Neural cell (in vitro differentiated cells): ENCODE results near the gene GPANK1. TPM values are rescaled to one million over a fixed set of nuclear protein-coding genes. Genes with fewer than 3 reads are reported as not detected.

Experiments
- H2AFZ ChIP-seq: fragments of 200-600, 300-800 bp; sonication (generic), shearing (Covaris generic); 2 replicates; pipeline ENCODE4 v1.6.0; 2014; ENCODE audit warnings: low read depth, mild to moderate bottlenecking, antibody characterized with exemption, low read length, moderate library complexity
- H3F3A ChIP-seq: fragments of 200-600 bp; shearing (Covaris generic); 2 replicates; pipeline ENCODE4 v1.6.1; 2016; ENCODE audit warnings: mild to moderate bottlenecking, moderate library complexity, mixed read lengths, antibody characterized with exemption, low read length; ENCODE audit not compliant: insufficient read depth, poor library complexity, severe bottlenecking
- H3K27ac ChIP-seq: fragments of 200-600, 300-800 bp; sonication (generic), shearing (Covaris generic); 2 replicates; pipeline ENCODE4 v1.5.1; 2014; ENCODE audit warnings: mild to moderate bottlenecking, low read length, moderate library complexity
- H3K27me3 ChIP-seq: fragments of 300-800, 200-600 bp; sonication (generic), shearing (Covaris generic); 2 replicates; pipeline ENCODE4 v1.6.0; 2014; ENCODE audit warnings: mild to moderate bottlenecking, low read depth, low read length, moderate library complexity; ENCODE audit not compliant: insufficient read depth
- H3K36me3 ChIP-seq: fragments of 300-800, 200-600 bp; sonication (generic), shearing (Covaris generic); 2 replicates; pipeline ENCODE4 v1.5.1; 2014; ENCODE audit warnings: mild to moderate bottlenecking, antibody characterized with exemption, low read length, moderate library complexity; ENCODE audit not compliant: insufficient read depth
- H3K4me2 ChIP-seq: fragments of 300-800, 200-600 bp; sonication (generic), shearing (Covaris generic); 2 replicates; pipeline ENCODE4 v1.6.0; 2014; ENCODE audit warnings: mild to moderate bottlenecking, low read length
- H3K4me3 ChIP-seq: fragments of 300-800, 200-600 bp; sonication (generic), shearing (Covaris generic); 2 replicates; pipeline ENCODE4 v1.5.1; 2014; ENCODE audit warnings: mild to moderate bottlenecking, low read length, moderate library complexity
- H3K79me2 ChIP-seq: fragments of 200-600 bp; shearing (Covaris generic); replicated peaks from 2 replicates; pipeline ENCODE4 v1.6.0; 2014; ENCODE audit warnings: mild to moderate bottlenecking, low read length, moderate library complexity; ENCODE audit not compliant: insufficient read depth
- H3K9ac ChIP-seq: fragments of 300-800, 200-600 bp; sonication (generic), shearing (Covaris generic); 2 replicates; pipeline ENCODE4 v1.6.1; 2016; ENCODE audit warnings: mild to moderate bottlenecking, low read length, mixed read lengths
- H3K9me2 ChIP-seq: fragments of 200-600 bp; shearing (Covaris generic); 2 replicates; pipeline ENCODE4 v1.6.1; 2016; ENCODE audit warnings: mild to moderate bottlenecking, low read length, mixed read lengths; ENCODE audit not compliant: insufficient read depth
- H3K9me3 ChIP-seq: fragments of 200-600, 300-800 bp; sonication (generic), shearing (Covaris generic); 2 replicates; pipeline ENCODE4 v1.6.1; 2016; ENCODE audit warnings: mild to moderate bottlenecking, mixed run types, low read length, moderate library complexity, mixed read lengths
- H4K20me1 ChIP-seq: fragments of 200-600 bp; shearing (Covaris generic); 2 replicates; pipeline ENCODE4 v1.6.1; 2016; ENCODE audit warnings: mild to moderate bottlenecking, mixed run types; ENCODE audit not compliant: insufficient read depth
- EP300 ChIP-seq: fragments of 450-650 bp; conservative IDR thresholded peaks from 2 replicates; pipeline ENCODE4 v1.6.1; 2014; ENCODE audit warnings: antibody characterized with exemption, mild to moderate bottlenecking, moderate library complexity; ENCODE audit not compliant: poor library complexity, severe bottlenecking
- EZH2 ChIP-seq: fragments of 200-600, 300-800 bp; shearing (Covaris generic), sonication (generic); IDR thresholded peaks from 2 replicates; pipeline ENCODE4 v1.6.1; 2014; ENCODE audit warnings: antibody characterized with exemption, low read length, borderline replicate concordance, mild to moderate bottlenecking; ENCODE audit not compliant: insufficient read depth, poor library complexity, severe bottlenecking
- MXI1 ChIP-seq: fragments of 450-650 bp; conservative IDR thresholded peaks from 2 replicates; pipeline ENCODE4 v1.6.1; 2014; ENCODE audit warnings: antibody characterized with exemption, mild to moderate bottlenecking; ENCODE audit not compliant: poor library complexity, severe bottlenecking
- POLR2AphosphoS5 ChIP-seq: IDR thresholded peaks from 2 replicates; pipeline ENCODE4 v1.6.1; 2012
- RAD21 ChIP-seq: fragments of 450-650 bp; conservative IDR thresholded peaks from 2 replicates; pipeline ENCODE4 v1.6.1; 2014; ENCODE audit warnings: antibody characterized with exemption, mild to moderate bottlenecking, moderate library complexity
- SMC3 ChIP-seq: fragments of 450-650 bp; conservative IDR thresholded peaks from 2 replicates; pipeline ENCODE4 v1.6.1; 2014; ENCODE audit warnings: antibody characterized with exemption, mild to moderate bottlenecking, moderate library complexity; ENCODE audit not compliant: poor library complexity
- TAF1 ChIP-seq: IDR thresholded peaks from 2 replicates; pipeline ENCODE4 v1.6.1; 2012; ENCODE audit warnings: low read depth
- polyA plus RNA-seq: library from polyadenylated mRNA; depleted of rRNA; stranded (reverse); fragments of >200 nt; gene quantifications from 2 replicates; pipeline ENCODE4 v1.2.3, GENCODE V29; 2014
- TF ChIP-seq, protein P1 (sequence below): fragments of 450-650 bp; IDR thresholded peaks from 2 replicates; pipeline ENCODE4 v1.5.1; 2014; ENCODE audit warnings: antibody characterized with exemption, mild to moderate bottlenecking, moderate library complexity; ENCODE audit not compliant: poor library complexity, severe bottlenecking
- TF ChIP-seq, protein P2 (sequence below): IDR thresholded peaks from 2 replicates; pipeline ENCODE4 v1.6.1; 2012; ENCODE audit warnings: borderline replicate concordance

The GPANK1 gene
- polyA plus RNA-seq, 1 donor from 2014 or later, result 18.4 TPM

DNA sequence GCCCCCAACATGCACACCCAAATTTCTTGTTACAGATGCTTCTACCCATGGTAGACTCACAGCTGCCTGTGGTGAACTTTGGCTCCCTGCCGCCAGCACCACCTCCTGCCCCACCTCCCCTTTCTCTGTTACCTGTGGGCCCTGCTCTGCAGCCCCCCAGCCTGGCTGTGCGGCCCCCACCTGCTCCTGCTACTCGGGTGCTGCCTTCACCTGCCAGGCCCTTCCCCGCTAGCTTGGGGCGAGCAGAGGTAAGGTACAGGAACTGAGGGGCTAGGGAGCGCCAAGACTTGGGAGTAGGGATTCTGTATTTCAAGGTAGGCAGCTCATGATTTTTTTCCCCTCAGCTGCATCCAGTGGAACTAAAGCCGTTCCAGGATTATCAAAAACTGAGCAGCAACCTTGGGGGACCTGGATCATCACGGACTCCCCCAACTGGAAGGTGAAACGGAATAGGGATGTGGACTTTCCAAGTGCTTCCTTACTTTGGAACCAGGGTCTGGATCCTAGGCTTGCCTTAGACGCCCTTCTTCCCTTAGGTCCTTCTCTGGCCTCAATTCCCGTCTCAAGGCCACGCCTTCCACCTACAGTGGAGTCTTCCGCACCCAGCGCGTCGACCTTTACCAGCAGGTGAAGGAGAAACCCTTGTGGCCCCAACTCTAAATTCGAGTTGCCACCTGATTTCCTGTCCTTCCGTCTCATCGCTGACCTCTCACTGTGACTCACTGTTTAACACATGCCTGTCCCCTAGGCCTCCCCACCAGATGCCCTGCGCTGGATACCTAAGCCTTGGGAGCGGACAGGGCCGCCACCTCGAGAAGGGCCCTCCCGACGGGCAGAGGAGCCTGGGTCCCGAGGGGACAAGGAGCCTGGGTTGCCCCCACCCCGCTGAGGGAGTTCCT is 27.9 kb downstream of the GPANK1 start:
- H3K4me3 ChIP-seq, result no peak overlapping the region
- no peaks in the 10 kb centered on the region for H3F3A ChIP-seq
- no peak overlapping the region for H2AFZ ChIP-seq
- no peaks in the 10 kb centered on the region for H3K79me2 ChIP-seq
- H3K4me2 ChIP-seq, result no peak overlapping the region
- H4K20me1 ChIP-seq, result no peaks in the 10 kb centered on the region
- no peaks in the 10 kb centered on the region for H3K9me3 ChIP-seq
- H3K9ac ChIP-seq, result no peak overlapping the region
- TF ChIP-seq, protein P1, sequence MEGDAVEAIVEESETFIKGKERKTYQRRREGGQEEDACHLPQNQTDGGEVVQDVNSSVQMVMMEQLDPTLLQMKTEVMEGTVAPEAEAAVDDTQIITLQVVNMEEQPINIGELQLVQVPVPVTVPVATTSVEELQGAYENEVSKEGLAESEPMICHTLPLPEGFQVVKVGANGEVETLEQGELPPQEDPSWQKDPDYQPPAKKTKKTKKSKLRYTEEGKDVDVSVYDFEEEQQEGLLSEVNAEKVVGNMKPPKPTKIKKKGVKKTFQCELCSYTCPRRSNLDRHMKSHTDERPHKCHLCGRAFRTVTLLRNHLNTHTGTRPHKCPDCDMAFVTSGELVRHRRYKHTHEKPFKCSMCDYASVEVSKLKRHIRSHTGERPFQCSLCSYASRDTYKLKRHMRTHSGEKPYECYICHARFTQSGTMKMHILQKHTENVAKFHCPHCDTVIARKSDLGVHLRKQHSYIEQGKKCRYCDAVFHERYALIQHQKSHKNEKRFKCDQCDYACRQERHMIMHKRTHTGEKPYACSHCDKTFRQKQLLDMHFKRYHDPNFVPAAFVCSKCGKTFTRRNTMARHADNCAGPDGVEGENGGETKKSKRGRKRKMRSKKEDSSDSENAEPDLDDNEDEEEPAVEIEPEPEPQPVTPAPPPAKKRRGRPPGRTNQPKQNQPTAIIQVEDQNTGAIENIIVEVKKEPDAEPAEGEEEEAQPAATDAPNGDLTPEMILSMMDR, result no peak
- TF ChIP-seq RAD21 (no peak), MXI1 (no peak), SMC3 (no peak), EP300 (no peak)
- TF ChIP-seq, protein P2, sequence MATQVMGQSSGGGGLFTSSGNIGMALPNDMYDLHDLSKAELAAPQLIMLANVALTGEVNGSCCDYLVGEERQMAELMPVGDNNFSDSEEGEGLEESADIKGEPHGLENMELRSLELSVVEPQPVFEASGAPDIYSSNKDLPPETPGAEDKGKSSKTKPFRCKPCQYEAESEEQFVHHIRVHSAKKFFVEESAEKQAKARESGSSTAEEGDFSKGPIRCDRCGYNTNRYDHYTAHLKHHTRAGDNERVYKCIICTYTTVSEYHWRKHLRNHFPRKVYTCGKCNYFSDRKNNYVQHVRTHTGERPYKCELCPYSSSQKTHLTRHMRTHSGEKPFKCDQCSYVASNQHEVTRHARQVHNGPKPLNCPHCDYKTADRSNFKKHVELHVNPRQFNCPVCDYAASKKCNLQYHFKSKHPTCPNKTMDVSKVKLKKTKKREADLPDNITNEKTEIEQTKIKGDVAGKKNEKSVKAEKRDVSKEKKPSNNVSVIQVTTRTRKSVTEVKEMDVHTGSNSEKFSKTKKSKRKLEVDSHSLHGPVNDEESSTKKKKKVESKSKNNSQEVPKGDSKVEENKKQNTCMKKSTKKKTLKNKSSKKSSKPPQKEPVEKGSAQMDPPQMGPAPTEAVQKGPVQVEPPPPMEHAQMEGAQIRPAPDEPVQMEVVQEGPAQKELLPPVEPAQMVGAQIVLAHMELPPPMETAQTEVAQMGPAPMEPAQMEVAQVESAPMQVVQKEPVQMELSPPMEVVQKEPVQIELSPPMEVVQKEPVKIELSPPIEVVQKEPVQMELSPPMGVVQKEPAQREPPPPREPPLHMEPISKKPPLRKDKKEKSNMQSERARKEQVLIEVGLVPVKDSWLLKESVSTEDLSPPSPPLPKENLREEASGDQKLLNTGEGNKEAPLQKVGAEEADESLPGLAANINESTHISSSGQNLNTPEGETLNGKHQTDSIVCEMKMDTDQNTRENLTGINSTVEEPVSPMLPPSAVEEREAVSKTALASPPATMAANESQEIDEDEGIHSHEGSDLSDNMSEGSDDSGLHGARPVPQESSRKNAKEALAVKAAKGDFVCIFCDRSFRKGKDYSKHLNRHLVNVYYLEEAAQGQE, result no peak
- H3K36me3 ChIP-seq, result no peaks in the 10 kb centered on the region
- H3K9me2 ChIP-seq, result no peaks in the 10 kb centered on the region
- no peak overlapping the region for H3K27ac ChIP-seq
- H3K27me3 ChIP-seq, result no peaks in the 10 kb centered on the region

DNA sequence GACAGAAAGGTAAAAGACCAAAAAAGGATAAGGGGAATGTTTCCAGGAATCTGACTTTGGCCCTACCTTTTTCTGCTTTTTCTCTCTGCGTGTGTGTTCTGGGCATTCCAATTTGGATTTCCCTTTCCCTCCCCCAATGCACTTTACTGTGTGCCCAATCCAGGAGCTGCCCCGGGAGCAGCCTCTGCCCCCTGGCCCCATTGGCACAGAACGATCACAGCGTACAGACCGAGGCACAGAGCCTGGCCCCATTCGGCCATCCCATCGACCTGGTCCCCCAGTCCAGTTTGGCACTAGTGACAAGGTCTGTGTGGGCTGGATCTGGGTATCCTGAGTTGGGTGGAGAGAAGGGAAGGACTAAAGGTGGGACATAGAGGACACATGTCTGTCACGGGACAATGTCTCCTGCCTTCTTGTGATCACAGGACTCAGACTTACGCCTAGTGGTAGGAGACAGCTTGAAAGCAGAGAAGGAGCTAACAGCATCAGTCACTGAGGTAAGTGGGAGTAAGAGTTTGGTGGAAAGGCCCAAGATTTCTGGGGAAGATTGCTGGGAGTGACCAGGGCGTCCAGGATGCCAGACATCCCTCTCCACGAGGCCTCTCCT is 29.7 kb downstream of the GPANK1 start:
- Histone ChIP-seq H3K4me2 (no peak overlapping the region), H2AFZ (no peak overlapping the region), H3K9me2 (no peaks in the 10 kb centered on the region), H3K9ac (no peak overlapping the region), H4K20me1 (no peaks in the 10 kb centered on the region), H3K27me3 (no peaks in the 10 kb centered on the region), H3K79me2 (no peaks in the 10 kb centered on the region), H3K4me3 (no peak overlapping the region), H3K27ac (no peak overlapping the region), H3K9me3 (no peaks in the 10 kb centered on the region), H3F3A (no peaks in the 10 kb centered on the region), H3K36me3 (no peaks in the 10 kb centered on the region)
- TF ChIP-seq, protein P1, result no peak
- TF ChIP-seq POLR2AphosphoS5 (no peak), RAD21 (no peak), EZH2 (no peak), SMC3 (no peak), EP300 (no peak), TAF1 (no peak), MXI1 (no peak)
- TF ChIP-seq, protein P2, result no peak
